Ascending aorta (tissue), 2 donors: ENCODE measurements around the gene TRIO. TPM values are rescaled to one million over a fixed set of nuclear protein-coding genes. Genes with fewer than 3 reads are reported as not detected.
A peak's percentile ranks its signal among the peaks of the same experiment; 100 is the strongest.

Experiments
- DNase-seq, 2 donors: peaks; one replicate each; pipeline ENCODE4 v3.0.0-alpha.2; 2019; ENCODE audit warnings: low spot score in 2 of 2
- H3K27ac ChIP-seq, 2 donors: fragments of 200-600 bp; sonication (generic); one replicate each; pipeline ENCODE4 v1.5.1; 2016 to 2017; ENCODE audit warnings: mild to moderate bottlenecking in 1 of 2
- H3K27me3 ChIP-seq: fragments of 200-600 bp; sonication (generic); one replicate; pipeline ENCODE4 v1.5.1; 2017
- H3K36me3 ChIP-seq, 2 donors: fragments of 200-600 bp; sonication (generic); one replicate each; pipeline ENCODE4 v1.5.1; 2016
- H3K4me1 ChIP-seq, 2 donors: fragments of 200-600 bp; sonication (generic); one replicate each; pipeline ENCODE4 v1.5.1; 2016 to 2017; ENCODE audit warnings: mild to moderate bottlenecking in 1 of 2
- H3K4me3 ChIP-seq, 2 donors: fragments of 200-600 bp; sonication (generic); one replicate each; pipeline ENCODE4 v1.5.1; 2016 to 2017; ENCODE audit warnings: mild to moderate bottlenecking in 1 of 2
- H3K9me3 ChIP-seq, 2 donors: fragments of 200-600 bp; sonication (generic); one replicate each; pipeline ENCODE4 v1.5.1; 2016
- CTCF ChIP-seq, 3 experiments: fragments of 200-600 bp in 2 of 3; fragments of 450-650 bp in 1 of 3; sonication (generic) in 2 of 3; IDR thresholded peaks; one replicate each; pipeline ENCODE4 v1.5.1; 2016 to 2019; ENCODE audit warnings: antibody characterized with exemption in 3 of 3, mild to moderate bottlenecking in 1 of 3, moderate library complexity in 1 of 3
- intact Hi-C: fragments of 100-400 bp; cut with DNase I; formaldehyde crosslinking; loops from one replicate; pipeline ENCODE4 v1.15.1; 2023
- total RNA-seq: library from RNA; depleted of rRNA; stranded (reverse); fragments of >200 nt; gene quantifications from one replicate; pipeline ENCODE4 v1.1.0, GENCODE V29; 2016

Gene TRIO
- total RNA-seq, 1 donor from 2014 or later: 262 TPM

GRCh38 chr5:14440582-14441431 lies 297.7 kb downstream of the TRIO start:
- intact Hi-C loops: loop anchor here (5.0 to 10.0 kb wide), 2 partner anchors 44 to 296 kb away; partner anchors contain the start of gene TRIO
- Histone ChIP-seq H3K4me1 (peaks cover 3 to 10% of the 10 kb centered on the region in 2 donors), H3K36me3 (no peaks in the 10 kb centered on the region), H3K27me3 (no peaks in the 10 kb centered on the region), H3K9me3 (no peaks in the 10 kb centered on the region), H3K27ac (peak overlapping the region; percentile 46 to 72), H3K4me3 (peak overlapping the region; percentile 20 to 59)
- TF ChIP-seq CTCF (IDR thresholded peaks at IDR 0.05): no peak
- peak in 1 of 2 donors; percentile 77 for DNase-seq

- intact Hi-C loops: loop anchor here (5.0 to 10.0 kb wide), 2 partner anchors 44 to 297 kb away; partner anchors contain the start of gene TRIO
- Histone ChIP-seq H3K27ac (peak overlapping the region; percentile 46 to 72), H3K36me3 (no peaks in the 10 kb centered on the region), H3K27me3 (no peaks in the 10 kb centered on the region), H3K4me3 (peak overlapping the region; percentile 4 to 59), H3K4me1 (peaks cover 3 to 10% of the 10 kb centered on the region in 2 donors), H3K9me3 (no peaks in the 10 kb centered on the region)
- DNase-seq: no peak
- TF ChIP-seq CTCF (IDR thresholded peaks at IDR 0.05): no peak
Observed at GRCh38 chr5:14441641-14442040, 298.5 kb downstream of the TRIO start.

GRCh38 chr5:14442536-14442935 lies 299.4 kb downstream of the TRIO start:
- Histone ChIP-seq H3K27ac (no peak overlapping the region), H3K4me3 (peak overlapping the region in 1 of 2 donors; percentile 59), H3K4me1 (peaks cover 3 to 10% of the 10 kb centered on the region in 2 donors), H3K36me3 (no peaks in the 10 kb centered on the region), H3K9me3 (no peaks in the 10 kb centered on the region), H3K27me3 (no peaks in the 10 kb centered on the region)
- no peak for DNase-seq
- intact Hi-C loops: loop anchor here (5.0 to 10.0 kb wide), 2 partner anchors 45 to 298 kb away; partner anchors contain the start of gene TRIO
- TF ChIP-seq CTCF (IDR thresholded peaks at IDR 0.05): no peak

GRCh38 chr5:14443671-14444093 lies 300.5 kb downstream of the TRIO start:
- Histone ChIP-seq H3K36me3 (no peaks in the 10 kb centered on the region), H3K27me3 (no peaks in the 10 kb centered on the region), H3K4me3 (no peak overlapping the region), H3K4me1 (peaks cover 3 to 15% of the 10 kb centered on the region in 2 donors), H3K9me3 (no peaks in the 10 kb centered on the region), H3K27ac (no peak overlapping the region)
- DNase-seq: no peak
- intact Hi-C loops: loop anchor here (5.0 to 10.0 kb wide), 2 partner anchors 46 to 299 kb away; partner anchors contain the start of gene TRIO
- TF ChIP-seq CTCF (IDR thresholded peaks at IDR 0.05): no peak

GRCh38 chr5:14444161-14444560 lies 301.0 kb downstream of the TRIO start:
- Histone ChIP-seq H3K27ac (no peak overlapping the region), H3K4me3 (no peak overlapping the region), H3K9me3 (no peaks in the 10 kb centered on the region), H3K4me1 (peaks cover 3 to 19% of the 10 kb centered on the region in 2 donors), H3K27me3 (no peaks in the 10 kb centered on the region), H3K36me3 (no peaks in the 10 kb centered on the region)
- TF ChIP-seq CTCF (IDR thresholded peaks at IDR 0.05): no peak
- intact Hi-C loops: loop anchor here (5.0 to 10.0 kb wide), 2 partner anchors 47 to 299 kb away; partner anchors contain the start of gene TRIO
- DNase-seq: no peak
